A204.1 (cell line): ENCODE results near the gene GRK7.
"Not testable (repeated sequence)": the region's sequence is repeated elsewhere in the genome, so short reads cannot be mapped to it uniquely, and the experiment has no call there.

ENCODE experiments used
- FAIRE-seq: peaks from 2 replicates; lab custom pipeline; 2012; peaks lifted over from hg19 to GRCh38; lab: Jason Lieb, UNC

Gene GRK7

DNA sequence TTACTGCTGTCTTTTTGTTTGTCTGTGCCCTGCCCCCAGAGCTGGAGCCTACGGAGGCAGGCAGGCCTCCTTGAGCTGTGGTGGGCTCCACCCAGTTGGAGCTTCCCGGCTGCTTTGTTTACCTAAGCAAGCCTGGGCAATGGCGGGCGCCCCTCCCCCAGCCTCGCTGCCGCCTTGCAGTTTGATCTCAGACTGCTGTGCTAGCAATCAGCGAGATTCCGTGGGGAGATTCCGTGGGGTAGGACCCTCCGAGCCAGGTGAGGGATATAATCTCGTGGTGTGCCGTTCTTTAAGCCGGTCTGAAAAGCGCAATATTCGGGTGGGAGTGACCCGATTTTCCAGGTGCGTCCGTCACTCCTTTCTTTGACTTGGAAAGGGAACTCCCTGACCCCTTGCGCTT, 656 bp upstream of the GRK7 start:
- FAIRE-seq, result not testable (repeated sequence)

DNA sequence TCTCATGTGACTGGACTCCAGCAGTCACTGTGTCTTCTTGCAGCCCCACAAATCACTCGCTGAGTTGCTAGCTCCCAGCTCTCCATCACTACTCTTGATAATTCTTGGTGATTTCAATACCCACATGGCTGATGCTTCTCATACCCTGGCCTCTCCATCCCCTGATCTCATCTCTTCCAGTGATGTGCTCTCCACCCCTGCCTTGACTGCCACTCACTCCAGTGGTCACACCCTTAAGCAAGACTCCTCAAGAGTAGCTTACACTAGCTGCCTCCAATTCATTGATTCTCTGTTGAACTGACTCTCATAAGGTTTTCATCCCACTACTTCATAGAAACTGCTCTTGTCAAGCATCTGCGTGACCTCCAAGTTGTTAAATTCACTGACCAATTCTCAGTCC, 837 bp downstream of the GRK7 start:
- no peak for FAIRE-seq

DNA sequence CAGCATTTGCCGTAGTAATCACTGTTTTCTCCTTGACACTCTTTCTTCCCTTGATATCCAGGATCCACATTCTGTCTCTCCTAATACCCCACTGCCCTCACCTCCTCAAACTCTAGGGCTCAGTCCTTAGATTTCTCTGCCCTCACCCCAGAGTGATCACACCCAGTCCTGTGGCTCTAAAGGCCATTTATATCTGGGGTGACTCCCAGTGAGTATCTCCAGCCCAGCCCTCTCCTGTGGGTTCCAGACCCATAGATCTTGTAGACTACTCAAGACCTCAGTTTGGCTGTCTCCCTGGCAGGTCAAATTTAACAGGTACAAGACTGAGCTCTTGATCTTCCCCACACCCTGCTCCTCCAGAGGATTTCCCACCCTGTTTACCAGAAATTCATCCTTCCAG, 1.3 kb downstream of the GRK7 start:
- no peak for FAIRE-seq

DNA sequence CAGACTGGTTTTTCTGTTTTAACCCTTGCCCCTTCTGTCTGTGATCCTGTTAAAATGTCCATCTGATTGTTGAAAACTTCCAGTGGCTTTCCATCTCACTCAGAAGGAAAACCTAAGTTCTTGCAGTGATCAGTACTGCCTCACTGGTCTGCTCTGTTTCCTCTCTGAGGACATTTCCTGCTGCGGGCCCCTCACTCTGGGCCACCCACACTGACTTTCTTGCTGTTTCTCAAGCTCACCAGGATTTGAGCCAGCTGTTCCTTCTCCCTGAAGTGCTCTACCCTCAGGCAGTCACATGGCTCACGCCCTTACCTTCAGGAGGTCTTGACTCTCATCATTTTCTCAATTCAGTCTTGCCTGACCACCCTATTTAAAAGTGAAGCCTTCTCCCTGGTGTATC, 1.8 kb downstream of the GRK7 start:
- no peak for FAIRE-seq

DNA sequence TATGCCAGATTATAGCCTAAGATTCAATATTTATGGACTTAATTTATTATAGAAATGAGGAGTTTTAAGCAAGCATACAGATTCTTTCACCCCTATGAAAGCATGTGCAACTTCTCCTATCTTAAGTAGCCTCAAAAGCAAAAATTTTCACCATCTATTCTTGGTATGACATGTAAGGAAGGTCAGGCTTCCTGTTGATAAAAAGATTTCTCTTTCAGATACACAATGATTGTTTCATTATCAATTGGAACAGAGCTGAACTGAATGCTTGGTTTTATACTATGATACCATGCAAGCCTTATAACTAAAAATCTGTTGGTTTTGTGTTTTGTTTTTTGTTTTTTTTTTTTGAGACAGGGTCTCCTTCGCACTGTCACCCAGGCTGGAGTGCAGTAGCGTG, 3.9 kb downstream of the GRK7 start:
- no peak for FAIRE-seq

DNA sequence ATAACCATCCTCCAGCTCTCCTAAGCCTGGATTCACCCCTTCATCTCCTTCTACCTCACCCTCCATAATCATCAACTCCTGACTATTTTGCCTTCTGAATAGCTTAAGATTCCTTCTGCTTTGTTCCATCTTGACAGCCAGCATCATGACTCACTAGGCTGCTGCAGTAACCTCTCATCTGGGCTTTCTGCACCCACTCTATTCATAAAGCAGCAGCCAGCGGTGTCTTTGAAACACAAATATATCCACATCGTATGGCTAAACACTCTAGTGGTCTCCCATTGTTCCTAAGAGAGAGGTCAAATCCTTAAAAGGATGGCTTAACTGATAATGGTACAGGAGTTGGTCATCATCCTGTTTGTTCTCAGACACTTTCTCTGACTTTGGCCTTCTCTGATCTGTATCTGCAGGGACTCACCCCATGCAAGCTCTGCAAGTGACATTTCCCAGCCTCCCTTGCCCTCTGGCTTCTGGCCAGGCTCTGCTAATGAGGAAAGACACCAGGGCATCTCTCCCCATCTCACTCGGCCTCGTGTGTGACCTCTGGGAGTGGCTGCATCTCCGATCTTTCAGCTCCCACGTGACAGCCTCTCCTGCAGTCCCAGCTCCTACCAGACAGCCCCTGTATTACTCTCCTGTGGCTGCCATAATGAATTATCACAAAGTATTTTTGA, 6.2 kb downstream of the GRK7 start:
- FAIRE-seq, result no peak

DNA sequence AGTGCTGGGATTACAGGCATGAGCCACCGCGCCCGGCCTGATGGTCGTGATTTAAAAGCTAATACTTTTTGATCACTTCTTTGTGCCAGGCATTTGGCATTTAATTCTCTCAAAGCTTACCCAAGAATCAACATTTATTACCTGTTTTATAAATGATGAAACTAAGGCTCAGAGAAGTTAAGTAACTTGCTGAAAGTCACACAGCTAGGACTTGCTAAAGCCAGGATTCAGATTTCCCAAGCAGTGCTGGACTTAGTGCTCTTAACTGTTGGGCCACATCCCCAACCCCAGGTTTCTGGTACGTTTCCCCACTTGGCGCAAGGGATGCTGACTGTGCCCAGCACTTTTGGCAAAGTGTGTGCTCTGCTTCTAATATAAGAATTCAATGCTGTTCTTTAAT, 10.5 kb downstream of the GRK7 start:
- FAIRE-seq, result no peak

DNA sequence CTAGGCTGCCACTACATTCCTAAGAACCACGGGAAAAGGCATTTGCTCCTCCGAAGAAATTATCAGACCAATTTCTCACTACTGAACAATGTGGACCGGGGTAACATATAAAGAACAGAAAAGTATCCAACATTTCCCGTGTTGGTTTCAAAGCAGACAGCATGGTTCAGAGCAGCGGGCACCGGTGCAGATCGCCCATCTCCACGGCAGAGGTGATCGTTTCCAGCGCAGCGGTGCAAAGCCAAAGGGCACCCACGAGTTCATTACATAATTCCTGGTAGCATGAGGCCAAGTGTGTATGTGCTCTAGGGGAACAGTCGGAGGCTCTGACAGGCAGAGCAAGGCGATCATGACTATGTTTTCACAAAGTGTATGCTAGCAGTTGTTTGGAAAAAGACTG, 13.2 kb downstream of the GRK7 start:
- no peak for FAIRE-seq

DNA sequence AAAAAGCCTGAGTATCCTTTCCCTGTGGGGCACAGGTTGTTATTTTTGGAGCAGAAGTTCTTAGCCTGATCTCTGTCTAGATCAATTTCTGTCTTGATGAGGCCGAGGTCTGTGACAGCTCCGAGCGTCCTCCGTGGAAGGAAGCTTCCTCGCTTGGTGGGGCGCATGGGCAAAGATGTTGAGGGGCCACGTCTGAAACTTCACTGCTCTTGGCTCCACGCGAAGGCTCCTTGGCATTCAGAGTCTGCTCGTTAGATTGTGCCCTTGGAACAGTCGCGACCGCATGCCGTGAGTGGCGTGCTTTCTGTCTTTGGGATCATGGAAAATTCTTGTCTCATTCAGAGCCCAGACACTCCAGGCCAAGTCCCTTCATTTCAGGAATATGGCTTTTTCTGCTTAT, 13.7 kb downstream of the GRK7 start:
- no peak for FAIRE-seq

DNA sequence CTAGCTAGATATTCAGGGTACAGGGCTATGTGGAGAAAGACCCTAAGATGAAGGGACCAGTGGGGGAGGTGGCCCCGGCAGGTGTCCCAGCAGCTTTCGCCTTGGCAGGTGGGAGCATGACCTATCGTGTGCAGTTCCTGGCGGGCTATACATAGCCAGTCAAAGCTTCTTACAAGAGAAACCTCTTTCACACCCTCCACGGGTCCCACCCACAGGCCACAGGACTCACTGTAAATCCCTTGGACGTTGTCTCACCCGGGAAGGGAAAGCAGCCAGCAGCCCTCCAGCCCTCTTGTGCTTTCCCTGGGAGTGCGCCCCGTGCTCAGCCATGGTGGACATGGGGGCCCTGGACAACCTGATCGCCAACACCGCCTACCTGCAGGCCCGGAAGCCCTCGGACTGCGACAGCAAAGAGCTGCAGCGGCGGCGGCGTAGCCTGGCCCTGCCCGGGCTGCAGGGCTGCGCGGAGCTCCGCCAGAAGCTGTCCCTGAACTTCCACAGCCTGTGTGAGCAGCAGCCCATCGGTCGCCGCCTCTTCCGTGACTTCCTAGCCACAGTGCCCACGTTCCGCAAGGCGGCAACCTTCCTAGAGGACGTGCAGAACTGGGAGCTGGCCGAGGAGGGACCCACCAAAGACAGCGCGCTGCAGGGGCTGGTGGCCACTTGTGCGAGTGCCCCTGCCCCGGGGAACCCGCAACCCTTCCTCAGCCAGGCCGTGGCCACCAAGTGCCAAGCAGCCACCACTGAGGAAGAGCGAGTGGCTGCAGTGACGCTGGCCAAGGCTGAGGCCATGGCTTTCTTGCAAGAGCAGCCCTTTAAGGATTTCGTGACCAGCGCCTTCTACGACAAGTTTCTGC, 15.0 kb downstream of the GRK7 start:
- no peak for FAIRE-seq

DNA sequence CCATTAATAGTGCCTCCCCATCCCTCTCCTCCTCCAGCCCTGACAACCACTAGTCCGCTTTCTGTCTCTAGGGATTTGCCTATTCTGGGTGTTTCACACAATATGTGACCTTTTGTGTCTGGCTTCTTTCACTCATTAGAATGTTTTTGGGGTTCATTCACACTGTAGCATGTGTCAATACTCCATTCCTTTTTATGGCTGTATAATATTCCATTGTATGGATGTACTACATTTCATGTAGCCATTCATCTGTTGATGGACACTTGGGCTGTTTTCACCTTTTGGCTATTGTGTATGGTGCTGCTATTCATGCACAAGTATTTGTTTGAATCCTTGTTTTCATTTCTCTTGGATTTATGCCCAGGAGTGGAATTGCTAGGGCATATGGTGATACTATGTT, 16.5 kb downstream of the GRK7 start:
- no peak for FAIRE-seq

DNA sequence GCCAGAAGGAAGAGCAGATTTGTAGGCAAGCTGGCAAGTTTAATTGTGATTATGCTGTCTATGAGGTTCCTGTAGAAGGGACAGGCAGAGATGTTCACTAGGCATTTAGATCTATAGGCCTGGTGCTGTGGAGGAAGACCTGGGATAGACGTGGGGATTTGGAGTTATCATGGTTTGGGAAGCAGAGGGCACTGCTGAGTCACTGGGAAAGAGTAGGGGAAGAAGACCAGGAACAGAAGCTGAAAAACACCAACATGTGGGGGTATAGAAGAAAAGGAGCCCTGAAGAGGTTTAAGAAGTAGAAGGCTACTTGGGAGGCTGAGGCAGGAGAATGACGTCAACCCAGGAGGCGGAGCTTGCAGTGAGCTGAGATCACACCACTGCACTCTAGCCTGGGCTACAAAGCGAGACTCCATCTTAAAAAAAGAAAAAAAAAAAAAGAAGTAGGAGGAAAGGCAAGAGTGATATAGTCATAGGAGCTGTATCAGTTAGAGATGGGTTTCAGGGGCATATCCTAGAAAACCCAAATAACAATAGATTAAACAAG, 19.3 kb downstream of the GRK7 start:
- FAIRE-seq, result no peak

DNA sequence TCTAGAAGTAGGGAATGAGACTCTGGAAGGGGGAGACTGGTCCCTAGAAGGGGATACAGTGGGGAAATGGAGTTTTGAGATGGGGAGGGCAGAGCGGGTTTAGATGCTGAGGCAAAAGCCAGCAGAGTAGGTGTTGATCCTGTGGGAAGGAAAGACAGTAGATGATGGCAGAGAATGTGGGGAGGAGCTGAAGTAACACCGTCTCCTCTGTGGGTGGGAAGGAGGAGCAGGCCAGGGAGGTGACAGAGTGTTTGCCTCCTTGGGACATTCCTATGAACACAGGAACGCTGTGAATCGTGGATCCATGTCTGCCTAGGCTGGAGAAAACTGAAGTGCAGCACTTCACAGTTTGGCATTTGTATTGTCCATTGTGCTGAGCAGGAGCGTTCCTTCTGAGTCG, 20.4 kb downstream of the GRK7 start:
- no peak for FAIRE-seq

DNA sequence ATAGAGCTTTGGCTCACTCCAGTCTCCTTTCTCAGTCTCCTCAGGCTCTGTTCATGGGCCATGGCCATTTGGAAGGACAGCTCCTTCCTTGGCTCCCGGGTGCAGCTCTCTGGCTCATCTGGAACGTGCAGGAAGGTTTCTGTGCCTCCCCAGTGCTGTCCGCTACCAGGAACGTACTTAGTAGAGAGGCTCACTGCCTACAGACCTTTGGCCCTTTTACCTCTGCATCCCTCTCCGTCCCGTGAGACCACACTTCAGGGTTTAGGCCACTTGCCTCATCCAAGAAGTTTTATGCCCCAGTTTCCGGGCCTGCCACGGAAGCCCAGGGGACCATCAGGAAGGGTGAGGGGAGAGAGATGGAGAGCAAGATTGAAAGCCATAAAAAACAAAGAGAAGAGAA, 20.9 kb downstream of the GRK7 start:
- FAIRE-seq, result no peak

DNA sequence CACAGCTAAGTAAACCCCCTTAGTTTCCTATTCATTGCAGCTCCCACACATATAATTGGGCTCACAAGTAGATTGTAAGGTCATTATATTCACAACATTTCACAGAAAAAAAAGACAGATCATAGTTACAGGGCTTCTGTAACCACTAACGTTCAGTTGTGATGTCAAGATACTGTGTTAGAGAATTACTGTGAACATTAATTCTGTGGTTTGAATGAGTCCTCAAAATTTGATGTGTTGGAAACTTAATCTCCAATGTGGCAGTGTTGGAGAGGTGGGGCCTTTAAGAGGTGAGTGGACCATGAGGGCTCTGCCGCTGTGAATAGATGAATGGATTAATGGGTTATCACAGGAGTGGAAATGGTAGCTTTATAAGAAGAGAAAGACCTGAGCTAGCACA, 21.3 kb downstream of the GRK7 start:
- no peak for FAIRE-seq

DNA sequence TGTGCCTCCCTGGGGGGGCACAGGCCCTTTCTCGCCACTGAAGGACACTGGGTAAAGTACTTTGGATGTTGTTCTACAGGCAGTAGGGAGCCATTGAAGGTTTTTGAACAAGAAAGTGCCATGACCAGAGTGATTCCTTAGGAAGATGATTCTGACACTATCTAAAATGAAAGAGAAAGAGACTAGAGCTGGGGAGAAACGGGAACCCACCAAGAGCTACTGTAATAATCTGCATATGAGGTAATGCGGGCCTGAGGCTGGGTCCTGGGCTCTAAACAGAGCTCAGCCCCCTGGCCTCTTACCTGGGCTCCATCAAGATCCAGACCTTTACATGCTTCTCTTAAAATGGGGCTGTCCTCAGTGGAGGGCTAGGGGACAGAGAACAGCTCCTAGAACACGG, 24.9 kb downstream of the GRK7 start:
- FAIRE-seq, result no peak

DNA sequence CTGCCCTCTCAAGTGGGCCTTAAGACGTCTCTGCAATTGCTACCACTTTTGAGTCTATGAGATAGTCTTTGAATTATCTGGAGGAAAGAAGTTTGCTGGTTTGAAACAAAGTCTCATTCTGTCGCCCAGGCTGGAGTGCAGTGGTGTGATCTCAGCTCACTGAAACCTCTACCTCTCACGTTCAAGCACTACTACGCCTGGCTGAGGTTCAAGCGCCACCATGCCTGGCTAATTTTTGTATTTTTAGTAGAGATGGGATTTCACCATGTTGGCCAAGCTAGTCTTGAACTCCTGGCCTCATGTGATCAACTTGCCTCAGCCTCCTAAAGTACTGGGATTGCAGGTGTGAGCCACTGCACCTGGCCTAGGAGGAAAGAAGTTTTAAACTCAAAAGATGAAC, 25.5 kb downstream of the GRK7 start:
- not testable (repeated sequence) for FAIRE-seq

DNA sequence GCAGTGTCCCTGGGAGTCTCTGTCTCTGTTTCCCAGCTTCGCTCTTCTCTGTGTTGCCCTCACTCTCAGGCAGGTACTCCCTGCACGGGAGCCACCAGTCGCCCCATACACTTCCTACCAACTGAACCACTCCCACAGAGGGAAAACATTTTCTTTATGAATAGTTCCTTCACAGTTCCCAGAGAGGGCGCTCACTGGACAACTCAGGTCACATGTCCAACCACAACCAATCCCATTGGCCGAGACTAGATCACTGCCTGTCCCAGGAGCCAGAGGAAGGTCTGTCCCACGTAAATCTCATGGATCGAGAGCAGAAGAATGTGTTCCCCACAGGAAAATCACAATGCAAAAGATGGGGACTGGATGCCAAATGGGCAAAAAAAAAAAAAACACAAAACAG, 26.1 kb downstream of the GRK7 start:
- no peak for FAIRE-seq

DNA sequence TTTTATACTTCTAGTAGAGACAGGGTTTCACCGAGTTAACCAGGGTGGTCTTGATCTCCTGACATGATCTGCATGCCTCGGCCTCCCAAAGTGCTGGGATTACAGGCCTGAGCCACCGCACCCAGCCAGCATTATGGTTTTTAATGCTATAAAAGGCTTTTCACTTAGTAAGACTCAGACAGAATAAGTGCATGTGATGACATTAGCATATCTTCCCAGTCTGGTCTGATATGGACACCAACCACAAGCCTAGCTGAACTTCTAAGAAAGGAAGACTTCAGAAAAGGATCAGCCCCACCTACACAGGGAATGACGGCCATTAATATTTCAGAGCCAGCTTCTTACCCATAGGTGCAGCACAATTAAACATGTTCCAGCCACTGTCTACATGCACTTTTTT, 27.0 kb downstream of the GRK7 start:
- no peak for FAIRE-seq

DNA sequence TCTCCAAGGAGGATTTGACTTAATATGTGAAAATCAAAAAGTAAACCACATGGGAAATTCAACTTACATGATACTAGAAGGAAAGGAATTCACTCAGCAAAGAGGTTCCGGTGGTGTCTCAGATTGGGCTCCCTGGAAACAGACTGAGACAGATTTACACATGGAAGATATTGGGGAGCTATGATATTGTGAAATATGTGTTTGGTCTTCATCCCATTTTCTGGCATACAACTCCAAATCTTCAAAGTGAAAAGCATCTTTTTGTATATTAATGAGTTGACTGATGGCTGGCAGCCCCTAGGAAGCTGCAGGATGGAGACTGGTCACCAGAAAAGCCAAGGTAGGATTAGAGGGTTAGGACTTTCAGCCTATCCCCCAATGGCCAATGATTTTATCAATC, 29.3 kb downstream of the GRK7 start:
- no peak for FAIRE-seq

DNA sequence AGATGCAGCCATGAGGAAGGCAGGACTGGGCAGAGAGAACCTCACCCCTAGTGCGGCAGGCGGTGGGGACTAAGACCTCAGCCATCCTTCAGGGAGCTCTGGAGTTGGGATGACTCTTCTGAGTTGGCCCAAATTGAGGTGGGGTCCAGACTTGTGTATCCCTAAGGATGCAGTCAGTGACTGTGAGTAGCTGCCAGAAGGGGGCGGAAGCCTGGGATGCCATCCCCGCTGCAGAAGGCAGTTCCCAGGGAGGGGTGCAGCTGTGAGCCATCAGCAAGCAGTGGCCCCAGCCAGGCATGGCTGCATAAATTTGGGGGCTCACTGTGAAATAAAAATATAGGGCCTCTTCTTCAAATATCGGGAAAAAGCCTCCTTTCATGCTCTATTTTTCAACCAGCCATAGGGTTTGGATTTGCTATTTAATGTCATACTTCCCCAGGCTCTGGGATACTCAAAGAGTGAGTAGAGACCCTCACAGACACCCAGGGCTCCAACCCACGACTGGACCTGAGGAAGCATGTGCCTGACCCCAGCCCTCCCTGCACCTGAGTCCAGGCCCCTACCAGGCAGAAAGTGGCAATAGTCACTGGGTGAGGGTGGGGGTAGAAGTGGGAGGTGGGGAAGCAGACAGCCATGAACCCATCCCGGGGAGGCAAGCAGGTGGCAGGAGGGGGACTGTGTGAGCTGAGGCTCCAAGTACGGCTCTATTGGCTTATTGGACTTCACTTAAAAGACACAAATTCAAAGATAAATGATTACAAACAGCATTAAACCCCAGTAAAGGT, 30.5 kb downstream of the GRK7 start:
- no peak for FAIRE-seq

DNA sequence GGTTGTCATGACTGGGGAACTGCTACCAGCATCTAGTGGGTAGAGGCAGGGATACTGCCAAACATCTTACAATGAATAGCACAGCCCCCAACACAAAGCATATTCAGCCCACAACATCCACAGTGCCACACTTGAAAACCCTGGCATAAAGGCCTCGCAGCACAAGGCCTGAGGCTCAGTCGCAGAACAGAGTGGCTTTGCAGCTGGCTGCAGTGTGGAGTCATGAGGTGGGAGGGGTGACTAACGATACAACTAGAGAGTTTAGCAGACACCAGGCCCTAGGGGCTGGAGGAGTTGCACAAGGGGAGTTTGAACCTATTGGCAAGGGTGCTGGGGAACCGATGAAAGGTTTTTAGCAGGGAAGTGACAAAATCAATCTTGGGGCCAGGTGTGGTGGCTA, 32.1 kb downstream of the GRK7 start:
- FAIRE-seq, result no peak

DNA sequence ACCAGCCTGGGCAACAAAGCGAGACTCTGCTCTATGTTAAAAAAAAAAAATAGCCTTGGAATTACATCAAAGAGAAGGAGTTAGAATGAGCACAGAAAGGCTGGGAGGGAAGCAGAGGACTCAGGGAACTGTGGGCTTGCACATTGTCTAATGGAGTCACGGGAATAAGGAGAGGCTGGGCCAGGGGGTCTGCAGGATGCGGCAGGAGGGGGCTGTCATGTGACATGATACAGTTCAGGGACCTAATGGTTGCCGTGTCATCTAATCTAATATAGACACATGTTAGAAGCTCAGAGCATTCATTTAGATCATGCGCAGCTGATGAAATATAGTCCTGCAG, 32.5 kb downstream of the GRK7 start:
- no peak for FAIRE-seq
